Fibroblast of lung (primary cell): ENCODE data around the gene SH3TC1.

Source experiments
- CTCF ChIP-seq, 2 donors: IDR thresholded peaks in 1 of 2; conservative IDR thresholded peaks in 1 of 2; 1 replicate in 1 of 2; 2 replicates in 1 of 2; pipeline ENCODE4 v1.5.1; 2011 to 2012; ENCODE audit warnings: low read length in 2 of 2, control low read depth in 1 of 2, inconsistent platforms in 1 of 2, low read depth in 1 of 2, mild to moderate bottlenecking in 1 of 2
- EZH2 ChIP-seq: IDR thresholded peaks from 2 replicates; pipeline ENCODE4 v1.5.1; 2012; ENCODE audit warnings: low read length, control low read depth, mild to moderate bottlenecking; ENCODE audit errors: missing control alignments

GRCh38 chr4:8220661-8221450 lies 21.8 kb downstream of the SH3TC1 start:
- TF ChIP-seq CTCF (conservative IDR thresholded peaks at IDR 0.05 in 1 of 2, IDR thresholded peaks at IDR 0.05 in 1 of 2; ENCODE audit: low read depth in 1 of 2, low read length in 2 of 2): no peak
- TF ChIP-seq EZH2: no peak
